Urinary bladder (tissue), 4 donors: ENCODE data around the gene ACSS1. TPM values are rescaled to one million over a fixed set of nuclear protein-coding genes. Genes with fewer than 3 reads are reported as not detected.

Experiments
- DNase-seq: peaks from one replicate; pipeline ENCODE4 v3.0.0-alpha.2; 2015; ENCODE audit errors: extremely low spot score
- H3K27ac ChIP-seq: one replicate; pipeline ENCODE4 v1.5.1; 2013; ENCODE audit warnings: low read depth, mild to moderate bottlenecking, moderate library complexity
- H3K36me3 ChIP-seq: one replicate; pipeline ENCODE4 v1.6.1; 2013; ENCODE audit warnings: mild to moderate bottlenecking, moderate library complexity; ENCODE audit not compliant: insufficient read depth
- H3K4me1 ChIP-seq: one replicate; pipeline ENCODE4 v1.6.1; 2013; ENCODE audit warnings: mild to moderate bottlenecking, moderate library complexity; ENCODE audit not compliant: insufficient read depth
- H3K4me3 ChIP-seq: one replicate; pipeline ENCODE4 v1.5.1; 2013; ENCODE audit warnings: low read depth, low read length
- WGBS: extraction: QIAGEN DNeasy Blood & Tissue Kit; methylation state at CpG from one replicate; pipeline ENCODE4 v1.1.7; 2013; 5-methylcytosine and 5-hydroxymethylcytosine counted together
- polyA plus RNA-seq: library from polyadenylated mRNA; stranded (reverse); fragments of 200-250 nt; gene quantifications from one replicate; pipeline ENCODE4 v1.2.3, GENCODE V29; 2013
- total RNA-seq: library from RNA; depleted of rRNA; stranded (reverse); fragments of >200 nt; gene quantifications from one replicate; pipeline ENCODE4 v1.2.3, GENCODE V29; 2014
- donor health status: healthy with polysubstance abuse.
- donor health status: healthy.

ACSS1 gene
- total and polyA plus RNA-seq, 2 donors: 11.1 to 15.1 TPM

DNA sequence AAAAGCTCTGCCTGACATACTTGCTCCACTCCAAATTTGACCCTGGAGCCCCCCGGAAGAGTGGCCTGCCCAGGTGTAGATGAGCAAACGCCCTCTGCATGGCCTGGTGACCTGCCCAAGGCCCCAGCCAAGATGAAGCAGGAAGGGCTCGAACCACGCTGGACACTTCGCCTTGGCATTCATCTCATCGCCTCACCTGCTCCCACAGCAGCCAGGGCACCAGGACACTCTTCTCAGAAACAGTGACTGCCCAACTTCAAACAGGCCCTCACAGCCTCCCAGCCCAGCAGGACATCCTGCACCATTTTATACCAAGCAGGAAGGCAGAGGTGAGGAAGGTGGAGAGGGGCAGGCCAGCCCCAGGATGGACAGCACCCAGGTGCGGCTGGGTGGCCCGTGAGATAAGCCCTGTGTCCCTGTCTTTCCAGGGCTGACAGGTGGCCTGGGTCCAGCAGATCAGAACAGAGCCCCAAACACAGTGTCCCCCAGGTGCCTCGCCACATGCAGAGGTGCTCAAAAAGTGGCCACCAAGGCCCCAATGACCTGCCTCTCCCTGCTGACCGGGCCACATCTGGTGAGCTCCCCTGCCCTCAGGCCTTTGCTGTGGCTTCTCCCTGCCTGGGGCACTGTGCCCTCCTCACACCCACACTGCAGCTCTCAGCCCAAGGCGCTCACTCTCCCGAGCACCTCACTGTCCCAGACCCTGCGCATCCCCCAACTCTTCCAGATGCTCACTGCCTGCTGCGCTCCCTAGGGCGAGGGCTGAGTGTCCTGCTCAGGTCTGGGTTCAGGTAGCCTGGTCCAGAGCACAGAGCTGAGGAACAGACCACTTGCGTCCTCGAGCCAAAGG is 7.2 kb downstream of the ACSS1 start:
- WGBS: 89% methylated on average over 17 of the region's 17 CpGs
- Histone ChIP-seq H3K4me3 (no peak overlapping the region), H3K27ac (no peak overlapping the region), H3K36me3 (no peaks in the 10 kb centered on the region), H3K4me1 (peaks cover 5% of the 10 kb centered on the region)
- DNase-seq: no peak

DNA sequence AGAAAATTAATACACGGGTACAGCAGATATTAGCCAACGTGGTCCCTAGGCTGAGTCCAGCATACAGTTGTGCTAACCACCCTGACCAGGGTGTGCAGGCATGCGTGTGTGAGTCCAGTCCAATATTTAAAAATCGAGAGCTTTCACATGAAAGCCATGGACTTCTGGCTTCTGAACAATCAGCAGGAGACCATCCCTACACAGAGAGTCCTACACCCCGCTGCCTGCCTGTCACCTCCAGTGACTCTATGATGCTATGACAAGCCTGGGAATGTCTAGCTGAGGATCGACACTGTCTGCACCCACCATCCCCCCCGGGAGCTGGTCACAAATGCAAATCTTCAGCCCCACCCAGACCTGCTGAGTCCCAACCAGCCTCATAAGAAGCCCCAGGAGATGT is 7.9 kb downstream of the ACSS1 start:
- DNase-seq: no peak
- Histone ChIP-seq H3K36me3 (no peaks in the 10 kb centered on the region), H3K27ac (no peak overlapping the region), H3K4me3 (no peak overlapping the region), H3K4me1 (peaks cover 4% of the 10 kb centered on the region)
- 72% methylated on average over 7 of the region's 7 CpGs for WGBS

DNA sequence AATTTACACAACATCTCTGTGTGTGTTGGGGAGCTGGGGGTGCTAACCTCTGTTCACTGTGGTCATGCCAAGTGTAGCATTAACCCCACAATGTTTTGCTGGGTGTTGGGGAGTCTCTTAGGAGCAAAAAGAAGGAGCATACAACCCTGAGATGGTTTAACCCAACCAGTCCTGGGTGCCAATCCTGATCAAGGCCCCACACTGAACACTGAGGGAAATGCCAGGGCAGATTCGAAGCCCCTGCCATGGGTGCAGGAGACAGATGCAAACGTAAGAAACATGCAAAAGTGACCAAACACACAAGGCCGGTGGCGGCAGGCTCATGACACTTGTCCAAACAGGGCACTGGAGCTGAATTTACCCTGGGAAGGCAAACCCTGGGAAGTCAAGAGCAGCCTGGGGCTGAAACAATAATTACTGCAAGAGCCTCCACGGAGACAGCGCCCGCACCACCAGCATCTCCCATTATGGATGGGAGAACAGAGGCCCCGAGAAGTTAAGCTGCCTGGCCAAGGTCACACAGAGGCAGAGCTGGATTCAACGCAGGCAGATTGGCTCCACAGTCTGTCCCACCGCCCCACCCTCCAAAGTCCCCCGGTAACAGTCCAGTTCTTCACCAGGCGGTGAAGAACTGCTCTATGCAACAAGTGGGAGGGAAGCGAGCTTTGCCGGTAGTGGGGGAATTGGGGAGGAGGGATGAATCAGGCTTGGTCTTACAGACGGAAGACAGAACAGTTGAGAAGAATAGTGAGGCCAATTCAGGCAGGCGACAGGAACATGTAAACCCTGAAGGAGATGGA is 8.5 kb downstream of the ACSS1 start:
- no peak for DNase-seq
- no peak overlapping the region for H3K4me3 ChIP-seq
- 69% methylated on average over 16 of the region's 16 CpGs for WGBS
- H3K4me1 ChIP-seq: peaks cover 2% of the 10 kb centered on the region
- H3K36me3 ChIP-seq: no peaks in the 10 kb centered on the region
- no peak overlapping the region for H3K27ac ChIP-seq

DNA sequence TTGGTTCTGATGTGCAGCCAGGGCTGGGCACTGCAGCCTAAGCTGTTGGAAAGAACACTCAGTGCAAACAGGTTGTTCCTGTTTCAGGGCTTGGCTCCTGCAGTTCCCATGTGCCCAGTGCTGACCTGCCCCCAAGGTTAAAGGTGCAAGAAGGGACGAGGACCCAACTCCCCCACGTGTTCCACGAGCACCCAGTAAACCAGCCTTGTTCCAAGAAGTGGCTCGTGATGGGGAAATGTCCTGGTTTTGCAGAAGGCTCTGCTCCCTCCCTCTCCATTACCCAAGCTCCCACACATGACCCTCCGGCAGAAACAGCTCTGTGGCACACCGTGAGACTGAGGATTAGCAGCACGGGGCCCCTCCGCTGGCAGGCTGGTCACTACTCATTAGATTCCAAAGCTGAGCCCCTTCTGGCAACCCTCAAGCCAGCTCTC is 9.4 kb downstream of the ACSS1 start:
- Histone ChIP-seq H3K4me3 (no peak overlapping the region), H3K27ac (no peak overlapping the region), H3K36me3 (no peaks in the 10 kb centered on the region), H3K4me1 (no peaks in the 10 kb centered on the region)
- DNase-seq: no peak
- WGBS: 70% methylated on average over 8 of the region's 8 CpGs

DNA sequence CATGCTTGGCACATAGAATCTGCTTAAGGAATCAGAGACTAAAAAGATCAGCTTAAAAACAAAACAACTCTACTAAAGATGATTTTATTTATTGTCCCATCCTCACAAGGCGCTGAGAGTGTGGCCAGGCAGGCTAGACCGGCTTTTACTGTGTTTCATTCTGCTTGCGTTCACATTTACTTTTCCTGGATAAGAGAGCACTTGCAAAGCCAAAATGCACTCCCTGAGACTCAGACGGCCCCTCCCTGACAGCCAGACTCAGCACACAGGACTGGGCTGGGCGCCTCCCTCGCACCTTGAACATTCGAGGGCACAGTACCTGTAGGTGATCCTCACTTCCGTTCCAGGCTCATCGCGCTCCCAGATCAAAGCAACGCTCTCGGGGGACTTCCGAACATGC is 10.2 kb downstream of the ACSS1 start:
- no peak overlapping the region for H3K4me3 ChIP-seq
- WGBS: 84% methylated on average over 13 of the region's 13 CpGs
- H3K27ac ChIP-seq: no peak overlapping the region
- H3K4me1 ChIP-seq: no peaks in the 10 kb centered on the region
- no peaks in the 10 kb centered on the region for H3K36me3 ChIP-seq
- DNase-seq: no peak

DNA sequence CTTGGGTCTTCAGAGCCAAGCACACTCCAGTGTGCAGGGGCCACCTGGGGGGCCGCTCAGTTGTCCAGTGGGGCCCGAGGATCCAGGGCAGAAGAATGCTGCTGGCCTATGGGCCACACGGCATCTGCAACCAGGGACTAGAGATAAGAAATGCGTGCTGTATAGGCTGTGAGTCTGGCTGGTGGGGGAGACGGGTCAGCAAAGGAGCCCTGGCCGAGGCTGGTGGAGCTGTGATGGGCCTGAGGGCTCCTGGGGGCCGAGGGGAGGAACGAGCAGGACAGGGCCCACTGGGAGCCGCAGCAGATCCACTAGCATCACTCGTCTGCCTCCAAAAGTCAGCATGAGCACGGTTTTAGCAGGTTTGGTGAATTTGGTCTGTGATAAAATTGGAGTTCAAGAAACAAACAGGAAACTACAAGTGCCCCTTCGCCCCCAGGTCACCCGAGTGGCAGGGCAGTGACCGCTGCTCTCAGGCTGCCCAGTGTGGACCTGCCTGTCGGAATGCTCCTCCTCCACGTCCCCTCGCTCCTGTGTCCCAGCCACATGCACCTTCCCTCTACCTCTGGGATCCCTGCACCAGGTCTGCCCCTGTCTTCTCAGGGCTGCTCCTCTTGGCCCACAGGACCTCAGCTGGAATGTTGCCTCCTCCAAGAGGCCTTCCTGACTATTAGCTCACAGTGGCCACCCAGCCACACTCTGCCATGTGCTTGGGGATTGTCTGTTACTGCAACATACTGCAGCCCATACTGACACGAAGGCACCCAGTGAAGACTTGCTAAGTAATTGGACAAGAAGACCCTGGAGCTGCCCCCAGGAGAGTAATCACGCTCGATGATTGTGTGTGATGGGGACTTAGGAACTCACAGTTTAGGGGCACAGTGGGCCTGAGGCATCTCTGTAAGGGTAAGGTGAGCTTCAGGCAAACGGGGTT is 10.9 kb downstream of the ACSS1 start:
- no peak for DNase-seq

DNA sequence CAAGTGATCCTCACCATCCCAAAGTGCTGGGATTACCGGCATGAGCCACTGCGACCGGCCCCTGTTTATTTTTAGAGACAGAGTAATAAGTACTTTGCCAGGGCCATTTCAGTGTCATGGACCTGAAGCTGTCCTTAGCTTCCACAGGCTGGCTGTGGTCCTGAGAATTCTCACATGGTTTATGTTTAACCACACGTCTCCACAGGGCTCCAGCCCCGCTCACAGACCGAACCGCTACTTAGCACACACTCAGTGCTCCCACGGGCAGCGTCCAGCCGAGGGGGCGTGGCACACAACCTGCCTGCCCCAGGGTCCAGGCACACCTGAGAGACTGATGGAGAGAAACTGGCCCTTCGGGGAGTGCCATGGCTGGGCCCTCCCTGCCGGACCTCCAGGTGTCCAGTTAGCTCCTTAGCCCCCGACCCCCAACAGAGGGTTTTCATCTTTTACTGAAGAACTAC is 11.7 kb downstream of the ACSS1 start:
- Histone ChIP-seq H3K27ac (no peak overlapping the region), H3K4me3 (no peak overlapping the region), H3K36me3 (no peaks in the 10 kb centered on the region), H3K4me1 (no peaks in the 10 kb centered on the region)
- no peak for DNase-seq
- WGBS: 86% methylated on average over 14 of the region's 14 CpGs

More for the DNA sequence above, 10.9 kb downstream of the ACSS1 start:
- no peaks in the 10 kb centered on the region for H3K4me1 ChIP-seq
- no peak overlapping the region for H3K4me3 ChIP-seq
- H3K36me3 ChIP-seq: no peaks in the 10 kb centered on the region
- 85% methylated on average over 21 of the region's 21 CpGs for WGBS
- no peak overlapping the region for H3K27ac ChIP-seq

DNA sequence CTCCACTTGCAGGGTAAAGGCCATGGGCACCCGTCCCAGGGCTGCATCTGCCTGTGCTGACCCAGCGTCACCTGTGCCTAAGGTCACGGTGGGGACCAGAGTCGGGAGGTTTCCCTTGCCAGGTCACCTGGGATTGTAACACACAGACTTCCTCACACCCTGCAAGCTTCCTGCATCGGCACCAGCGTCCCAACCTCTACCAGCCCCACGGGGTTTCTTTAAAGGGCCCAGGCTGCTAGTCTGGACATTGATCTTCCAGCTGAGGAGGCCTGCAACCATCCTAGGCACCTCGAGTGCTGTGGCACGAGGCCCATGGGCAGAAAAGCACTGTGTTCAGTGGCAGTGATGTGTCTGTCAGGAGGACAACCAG is 12.6 kb downstream of the ACSS1 start:
- DNase-seq: no peak
- no peak overlapping the region for H3K4me3 ChIP-seq
- H3K4me1 ChIP-seq: no peaks in the 10 kb centered on the region
- no peak overlapping the region for H3K27ac ChIP-seq
- no peaks in the 10 kb centered on the region for H3K36me3 ChIP-seq
- 82% methylated on average over 9 of the region's 9 CpGs for WGBS

DNA sequence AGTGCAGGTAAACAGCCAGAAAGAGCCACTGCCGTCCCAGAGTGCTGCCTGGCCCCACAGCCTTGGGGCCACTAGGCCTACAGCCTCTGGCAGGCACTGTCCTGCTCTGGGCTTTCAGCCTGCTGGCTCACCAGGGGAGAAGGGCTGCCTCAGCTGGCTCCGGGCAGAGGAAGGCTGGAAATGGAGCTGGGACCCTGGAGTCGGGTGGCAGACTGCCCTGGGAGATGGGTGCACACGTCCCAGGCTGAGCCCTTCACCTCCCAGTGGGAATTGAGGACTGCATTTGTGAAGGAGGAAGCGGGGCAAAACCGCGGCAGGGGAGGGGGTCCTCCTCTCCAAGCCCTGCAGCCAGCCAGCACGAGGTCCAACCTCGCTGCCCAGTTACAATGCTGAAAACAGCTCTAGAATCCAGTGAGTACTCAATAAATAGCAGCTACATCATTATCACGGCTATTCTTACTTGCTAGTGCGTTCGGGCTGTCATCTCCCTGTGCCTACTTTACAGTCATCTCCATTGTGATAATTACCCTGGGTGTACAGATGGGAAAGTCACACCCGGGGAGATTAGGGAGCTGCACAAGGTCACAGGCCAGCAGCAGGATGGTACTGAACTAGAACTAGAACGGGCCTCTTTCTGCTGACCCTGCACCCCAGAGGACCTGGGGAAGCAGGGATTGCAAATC is 13.1 kb downstream of the ACSS1 start:
- WGBS: 80% methylated on average over 14 of the region's 14 CpGs
- H3K4me3 ChIP-seq: no peak overlapping the region
- no peaks in the 10 kb centered on the region for H3K36me3 ChIP-seq
- H3K27ac ChIP-seq: no peak overlapping the region
- DNase-seq: no peak
- H3K4me1 ChIP-seq: no peaks in the 10 kb centered on the region

DNA sequence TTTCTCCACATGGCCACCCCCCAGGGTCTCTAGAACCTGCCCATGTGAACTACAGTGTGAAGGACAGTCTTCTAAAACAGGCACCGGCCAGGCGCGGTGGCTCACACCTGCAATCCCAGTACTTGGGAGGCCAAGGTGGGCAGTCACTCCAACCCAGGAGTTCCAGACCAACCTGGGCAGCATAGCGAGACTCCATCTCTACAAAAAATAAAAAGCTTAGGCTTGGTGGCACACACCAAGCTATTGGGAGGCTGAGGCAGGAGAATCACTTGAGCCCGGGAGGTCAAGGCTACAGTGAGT is 13.7 kb downstream of the ACSS1 start:
- H3K4me3 ChIP-seq: no peak overlapping the region
- H3K36me3 ChIP-seq: no peaks in the 10 kb centered on the region
- no peak overlapping the region for H3K27ac ChIP-seq
- WGBS: over 99% methylated on average over 5 of the region's 5 CpGs
- no peaks in the 10 kb centered on the region for H3K4me1 ChIP-seq
- no peak for DNase-seq

DNA sequence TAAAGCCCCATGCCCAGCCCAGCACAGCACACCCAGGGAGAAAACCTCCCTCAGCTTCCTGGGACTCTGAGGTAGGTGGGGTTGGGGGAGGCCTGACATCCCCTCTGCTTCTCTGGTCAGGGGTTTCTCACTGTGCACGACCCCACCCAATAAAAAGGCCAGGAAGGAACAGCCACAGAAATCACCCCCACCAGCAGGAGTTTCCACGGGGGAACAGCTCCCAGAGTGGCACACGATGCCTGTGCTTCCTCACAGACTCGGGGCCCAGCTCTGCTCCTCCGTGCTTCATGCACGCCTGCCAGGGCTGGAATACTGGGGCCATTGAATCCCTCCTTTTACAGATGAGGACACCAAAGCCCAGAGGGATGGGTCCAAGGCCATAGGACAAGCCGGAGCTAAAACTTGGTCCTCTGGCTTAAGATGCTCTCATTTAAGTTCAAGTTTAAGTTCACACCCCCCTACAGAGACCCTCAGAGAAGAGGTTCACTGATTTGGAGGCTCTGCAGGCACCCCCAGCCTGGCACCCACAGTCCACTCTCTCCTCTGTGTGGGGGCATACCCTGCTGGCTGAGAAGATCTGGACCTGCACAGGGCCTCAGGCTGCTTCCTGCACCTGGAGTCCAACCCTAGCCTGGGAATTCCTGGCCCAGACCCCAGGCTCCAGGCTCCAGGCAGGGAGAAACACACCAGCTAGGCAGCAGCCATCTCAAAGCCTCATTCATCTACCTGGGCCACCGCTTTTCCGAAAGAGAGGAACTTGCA is 14.3 kb downstream of the ACSS1 start:
- H3K36me3 ChIP-seq: no peaks in the 10 kb centered on the region
- no peak overlapping the region for H3K4me3 ChIP-seq
- no peak overlapping the region for H3K27ac ChIP-seq
- DNase-seq: no peak
- WGBS: 91% methylated on average over 9 of the region's 9 CpGs
- no peaks in the 10 kb centered on the region for H3K4me1 ChIP-seq
